ENCODE results near the gene HSPA1L. TPM values are rescaled to one million over a fixed set of nuclear protein-coding genes. Genes with fewer than 3 reads are reported as not detected.
A peak's percentile ranks its signal among the peaks of the same experiment; 100 is the strongest.

The HSPA1L gene
- total and polyA plus RNA-seq, 4 donors, result 0.27 to 0.79 (median 0.47) TPM

GRCh38 chr6:31862344-31863235, 47.5 kb upstream of the HSPA1L start, which contains the start of gene NEU1 (continued):
- TF ChIP-seq HNF4G (IDR thresholded peaks at IDR 0.05), result no peak
- peak in 1 of 2 donors; percentile 31 for TF ChIP-seq RAD21 (IDR thresholded peaks at IDR 0.05)
- TF ChIP-seq NR2F2 (IDR thresholded peaks at IDR 0.05), result peak; percentile 37
- TF ChIP-seq GABPA (IDR thresholded peaks at IDR 0.05 in 1 of 2, conservative IDR thresholded peaks at IDR 0.05 in 1 of 2), result peak in 1 of 2 donors; percentile 76
- peak; percentile 87 for TF ChIP-seq SP1 (IDR thresholded peaks at IDR 0.05)
- TF ChIP-seq TAF1 (conservative IDR thresholded peaks at IDR 0.05), result peak; percentile 87
- peak; percentile 78 for TF ChIP-seq YY1 (IDR thresholded peaks at IDR 0.05)

GRCh38 chr6:31861919-31862343, 46.8 kb upstream of the HSPA1L start:
- Histone ChIP-seq H3K9me3 (ENCODE audit: control insufficient read depth in 4 of 4, low read length in 3 of 4) (no peaks in the 10 kb centered on the region), H3K9ac (ENCODE audit: low read depth in 1 of 2, low read length in 2 of 2) (peak overlapping the region; percentile 86 to 88), H3K4me3 (ENCODE audit: low read depth in 1 of 3, low read length in 3 of 3) (peak overlapping the region; percentile 64 to 86 (median 85)), H3K27me3 (ENCODE audit: control insufficient read depth in 4 of 4, insufficient read depth in 4 of 4, low read length in 3 of 4) (no peaks in the 10 kb centered on the region), H3K36me3 (ENCODE audit: control insufficient read depth in 4 of 4, insufficient read depth in 3 of 4, low read depth in 1 of 4, low read length in 3 of 4) (peaks cover 9 to 28% (median 12%) of the 10 kb centered on the region in 4 donors), H3K27ac (ENCODE audit: low read depth in 1 of 2, low read length in 2 of 2) (peak overlapping the region; percentile 84 to 85), H3K4me1 (ENCODE audit: control insufficient read depth in 4 of 4, insufficient read depth in 4 of 4, low read length in 3 of 4) (peaks cover 11 to 21% (median 17%) of the 10 kb centered on the region in 4 donors)
- TF ChIP-seq TAF1 (conservative IDR thresholded peaks at IDR 0.05), result no peak
- TF ChIP-seq RXRA (IDR thresholded peaks at IDR 0.05), result no peak
- TF ChIP-seq GABPA (IDR thresholded peaks at IDR 0.05 in 1 of 2, conservative IDR thresholded peaks at IDR 0.05 in 1 of 2), result no peak
- no peak for TF ChIP-seq HNF4G (IDR thresholded peaks at IDR 0.05)
- no peak for TF ChIP-seq MAX (IDR thresholded peaks at IDR 0.05)
- no peak for TF ChIP-seq SP1 (IDR thresholded peaks at IDR 0.05)
- 48% methylated on average over 17 of the region's 17 CpGs for WGBS
- DNase-seq (ENCODE audit: low spot score), result no peak

- Histone ChIP-seq H3K36me3 (ENCODE audit: control insufficient read depth in 4 of 4, insufficient read depth in 3 of 4, low read depth in 1 of 4, low read length in 3 of 4) (peaks cover 9 to 28% (median 12%) of the 10 kb centered on the region in 4 donors), H3K9me3 (ENCODE audit: control insufficient read depth in 4 of 4, low read length in 3 of 4) (no peaks in the 10 kb centered on the region), H3K4me3 (ENCODE audit: low read depth in 1 of 3, low read length in 3 of 3) (no peak overlapping the region), H3K9ac (ENCODE audit: low read depth in 1 of 2, low read length in 2 of 2) (no peak overlapping the region), H3K27ac (ENCODE audit: low read depth in 1 of 2, low read length in 2 of 2) (no peak overlapping the region), H3K4me1 (ENCODE audit: control insufficient read depth in 4 of 4, insufficient read depth in 4 of 4, low read length in 3 of 4) (peaks cover 11 to 21% (median 17%) of the 10 kb centered on the region in 4 donors), H3K27me3 (ENCODE audit: control insufficient read depth in 4 of 4, insufficient read depth in 4 of 4, low read length in 3 of 4) (no peaks in the 10 kb centered on the region)
- no peak for DNase-seq (ENCODE audit: low spot score)
- no peak for TF ChIP-seq FOXA1 (IDR thresholded peaks at IDR 0.05)
- TF ChIP-seq SP1 (IDR thresholded peaks at IDR 0.05), result no peak
- WGBS, result 94% methylated on average over 7 of the region's 7 CpGs
Observed at GRCh38 chr6:31861150-31861549, 46.1 kb upstream of the HSPA1L start.

GRCh38 chr6:31860349-31860748, 45.3 kb upstream of the HSPA1L start:
- 96% methylated on average over 13 of the region's 13 CpGs for WGBS
- Histone ChIP-seq H3K36me3 (ENCODE audit: control insufficient read depth in 4 of 4, insufficient read depth in 3 of 4, low read depth in 1 of 4, low read length in 3 of 4) (peaks cover 9 to 28% (median 12%) of the 10 kb centered on the region in 4 donors), H3K27ac (ENCODE audit: low read depth in 1 of 2, low read length in 2 of 2) (no peak overlapping the region), H3K4me1 (ENCODE audit: control insufficient read depth in 4 of 4, insufficient read depth in 4 of 4, low read length in 3 of 4) (peaks cover 11 to 21% (median 17%) of the 10 kb centered on the region in 4 donors), H3K4me3 (ENCODE audit: low read depth in 1 of 3, low read length in 3 of 3) (no peak overlapping the region), H3K9ac (ENCODE audit: low read depth in 1 of 2, low read length in 2 of 2) (no peak overlapping the region), H3K9me3 (ENCODE audit: control insufficient read depth in 4 of 4, low read length in 3 of 4) (no peaks in the 10 kb centered on the region), H3K27me3 (ENCODE audit: control insufficient read depth in 4 of 4, insufficient read depth in 4 of 4, low read length in 3 of 4) (no peaks in the 10 kb centered on the region)
- no peak for DNase-seq (ENCODE audit: low spot score)
- TF ChIP-seq MAX (IDR thresholded peaks at IDR 0.05) (no peak), FOXA2 (IDR thresholded peaks at IDR 0.05) (no peak), FOXA1 (IDR thresholded peaks at IDR 0.05) (no peak)
